Mononuclear cell (primary cell): ENCODE data around the gene SLCO4C1. TPM values are rescaled to one million over a fixed set of nuclear protein-coding genes. Genes with fewer than 3 reads are reported as not detected.

Experiments
- H3K27me3 ChIP-seq: 2 replicates; pipeline ENCODE4 v1.6.0; 2011; ENCODE audit warnings: low read length, control low read depth; ENCODE audit not compliant: insufficient read depth
- H3K4me1 ChIP-seq: 2 replicates; pipeline ENCODE4 v1.5.1; 2011; ENCODE audit warnings: mild to moderate bottlenecking, low read length, control low read depth; ENCODE audit not compliant: insufficient read depth
- H3K4me3 ChIP-seq: 2 replicates; pipeline ENCODE4 v1.5.1; 2011; ENCODE audit warnings: mild to moderate bottlenecking, low read length, moderate library complexity
- H3K9me3 ChIP-seq: 2 replicates; pipeline ENCODE4 v1.5.1; 2011; ENCODE audit warnings: low read depth, mild to moderate bottlenecking, control low read depth, low read length
- total RNA-seq: library from RNA; depleted of rRNA; stranded (reverse); fragments of >200 nt; gene quantifications from one replicate; pipeline ENCODE4 v1.2.3, GENCODE V29; 2012

The SLCO4C1 gene
- total RNA-seq, 1 donor = 1.9 TPM

- H3K27me3 ChIP-seq = no peaks in the 10 kb centered on the region
- H3K4me3 ChIP-seq = no peak overlapping the region
- H3K9me3 ChIP-seq = peaks cover 6% of the 10 kb centered on the region
- H3K4me1 ChIP-seq = no peaks in the 10 kb centered on the region
Observed at GRCh38 chr5:102223542-102224477, 72.3 kb downstream of the SLCO4C1 start.

GRCh38 chr5:102222772-102223171, 73.3 kb downstream of the SLCO4C1 start:
- H3K4me3 ChIP-seq = no peak overlapping the region
- no peaks in the 10 kb centered on the region for H3K27me3 ChIP-seq
- H3K9me3 ChIP-seq = peaks cover 6% of the 10 kb centered on the region
- no peaks in the 10 kb centered on the region for H3K4me1 ChIP-seq

GRCh38 chr5:102221949-102222348, 74.1 kb downstream of the SLCO4C1 start:
- H3K4me3 ChIP-seq = no peak overlapping the region
- no peaks in the 10 kb centered on the region for H3K4me1 ChIP-seq
- peaks cover 6% of the 10 kb centered on the region for H3K9me3 ChIP-seq
- H3K27me3 ChIP-seq = no peaks in the 10 kb centered on the region

- Histone ChIP-seq H3K27me3 (no peaks in the 10 kb centered on the region), H3K4me3 (no peak overlapping the region), H3K9me3 (peaks cover 6% of the 10 kb centered on the region), H3K4me1 (no peaks in the 10 kb centered on the region)
Observed at GRCh38 chr5:102218159-102218558, 77.9 kb downstream of the SLCO4C1 start.

GRCh38 chr5:102216678-102217077, 79.4 kb downstream of the SLCO4C1 start:
- no peaks in the 10 kb centered on the region for H3K27me3 ChIP-seq
- H3K4me3 ChIP-seq = no peak overlapping the region
- peaks cover 1% of the 10 kb centered on the region for H3K4me1 ChIP-seq
- H3K9me3 ChIP-seq = no peaks in the 10 kb centered on the region

GRCh38 chr5:102211165-102211564, 84.9 kb downstream of the SLCO4C1 start:
- no peaks in the 10 kb centered on the region for H3K27me3 ChIP-seq
- H3K4me1 ChIP-seq = peaks cover 10% of the 10 kb centered on the region
- H3K4me3 ChIP-seq = no peak overlapping the region
- H3K9me3 ChIP-seq = no peaks in the 10 kb centered on the region

- H3K27me3 ChIP-seq = no peaks in the 10 kb centered on the region
- no peaks in the 10 kb centered on the region for H3K9me3 ChIP-seq
- no peaks in the 10 kb centered on the region for H3K4me1 ChIP-seq
- H3K4me3 ChIP-seq = no peak overlapping the region
Observed at GRCh38 chr5:102200861-102201260, 95.2 kb downstream of the SLCO4C1 start.

GRCh38 chr5:102196481-102196880, 99.6 kb downstream of the SLCO4C1 start:
- no peaks in the 10 kb centered on the region for H3K27me3 ChIP-seq
- no peak overlapping the region for H3K4me3 ChIP-seq
- H3K4me1 ChIP-seq = no peaks in the 10 kb centered on the region
- H3K9me3 ChIP-seq = no peaks in the 10 kb centered on the region

Other genes starting within 250 kb of the SLCO4C1 start
- not detected for gene SLCO6A1, start 202.7 kb upstream of the SLCO4C1 start, total RNA-seq